Camera-type eye (tissue), 1 donor: ENCODE data around the gene OR7G2. TPM values are rescaled to one million over a fixed set of nuclear protein-coding genes. Genes with fewer than 3 reads are reported as not detected.

Experiments used
- total RNA-seq: library from RNA; depleted of rRNA; stranded (reverse); fragments of >200 nt; gene quantifications from one replicate; pipeline ENCODE4 v1.2.3, GENCODE V29; 2014

OR7G2 gene
- total RNA-seq = not detected

DNA sequence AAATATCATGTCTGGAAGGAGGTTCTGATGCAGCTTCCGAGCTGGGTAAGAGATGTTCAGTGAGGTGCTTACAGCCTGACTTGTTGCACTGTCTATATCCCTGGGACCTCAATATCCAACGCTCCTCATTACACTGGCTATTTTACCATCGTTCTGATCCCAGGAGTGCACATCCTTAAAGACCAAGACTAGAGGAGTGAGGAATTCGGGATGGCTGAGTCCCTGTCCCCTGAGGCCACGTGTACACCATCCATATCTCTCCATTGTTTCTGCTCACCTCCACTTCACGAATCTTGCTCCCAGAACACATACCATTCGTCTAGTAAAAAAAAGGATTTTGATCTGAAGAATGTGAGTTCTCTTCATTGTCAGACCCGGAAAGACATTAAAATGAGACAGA is at the start of gene OR7G2:
TSS of gene OR7G2 (minus strand) at position 101 of the 400 bp plus-strand sequence. CDS start 4,232 bp downstream, outside the sequence.

DNA sequence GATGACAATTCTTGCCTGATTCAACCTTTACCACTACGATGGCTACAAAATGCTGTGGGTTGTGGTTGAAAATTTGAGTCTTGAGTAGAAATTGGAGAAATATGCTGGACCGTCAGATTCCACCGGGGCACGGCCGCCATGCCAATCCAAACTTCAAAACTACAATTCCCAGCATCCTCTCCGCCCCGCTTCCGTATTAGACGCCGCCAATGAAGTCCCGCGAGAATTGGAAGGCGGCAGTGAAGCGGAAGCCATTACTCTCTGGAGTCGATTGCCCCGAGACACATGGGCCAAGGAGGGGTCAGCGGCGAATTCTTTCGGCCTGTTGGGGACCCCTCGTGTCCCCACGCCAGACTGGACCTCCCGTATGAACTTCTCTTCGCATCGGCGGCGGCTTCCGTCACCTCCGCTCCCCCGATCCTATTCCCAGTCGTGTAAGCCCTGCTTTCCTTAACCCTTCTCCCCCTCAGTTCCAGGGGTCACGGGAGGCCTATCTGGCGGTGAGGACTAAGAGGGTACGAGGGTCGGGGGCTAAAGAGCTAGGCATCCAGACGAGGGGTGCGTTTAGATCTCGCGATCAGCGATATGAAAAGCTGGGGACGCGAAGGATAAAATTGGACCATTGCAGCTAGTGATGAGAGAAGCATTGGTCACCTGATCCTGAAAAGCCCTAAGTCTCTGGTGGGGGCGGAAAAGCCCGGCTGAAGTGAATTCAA is 33.0 kb upstream of the OR7G2 start, which contains the start of gene ZNF317:
TSS of gene ZNF317 (plus strand) at position 239 of the 716 bp plus-strand sequence. CDS start 15,620 bp downstream, outside the sequence.

DNA sequence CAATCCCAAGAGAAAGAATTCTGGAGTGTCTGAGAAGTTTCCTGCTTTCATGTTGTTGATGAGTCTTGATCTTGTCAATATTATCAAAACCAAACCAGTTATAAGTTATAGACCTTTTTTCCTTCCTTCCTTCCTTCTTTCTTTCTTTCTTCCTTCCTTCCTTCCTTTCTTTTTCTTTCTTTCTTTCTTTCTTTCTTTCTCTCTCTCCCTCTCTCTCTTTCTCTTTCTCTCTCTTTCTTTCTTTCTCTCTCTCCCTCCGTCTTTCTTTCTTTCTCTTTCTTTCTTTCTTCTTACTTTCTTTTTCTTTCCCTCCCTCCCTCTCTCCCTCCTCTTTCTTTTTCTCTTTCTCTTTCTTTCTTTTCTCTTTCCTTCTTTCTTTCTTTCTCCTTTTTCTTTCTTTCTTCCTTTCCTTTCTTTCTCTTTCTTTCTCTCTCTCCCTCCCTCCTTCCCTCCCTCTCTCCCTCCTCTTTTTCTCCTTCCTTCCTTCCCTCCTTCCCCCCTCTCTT is 19.7 kb upstream of the OR7G2 start, which contains the start of gene OR7G3:
TSS of gene OR7G3 (minus strand) at position 51 of the 506 bp plus-strand sequence. CDS start at position 51, 0 bp downstream.

DNA sequence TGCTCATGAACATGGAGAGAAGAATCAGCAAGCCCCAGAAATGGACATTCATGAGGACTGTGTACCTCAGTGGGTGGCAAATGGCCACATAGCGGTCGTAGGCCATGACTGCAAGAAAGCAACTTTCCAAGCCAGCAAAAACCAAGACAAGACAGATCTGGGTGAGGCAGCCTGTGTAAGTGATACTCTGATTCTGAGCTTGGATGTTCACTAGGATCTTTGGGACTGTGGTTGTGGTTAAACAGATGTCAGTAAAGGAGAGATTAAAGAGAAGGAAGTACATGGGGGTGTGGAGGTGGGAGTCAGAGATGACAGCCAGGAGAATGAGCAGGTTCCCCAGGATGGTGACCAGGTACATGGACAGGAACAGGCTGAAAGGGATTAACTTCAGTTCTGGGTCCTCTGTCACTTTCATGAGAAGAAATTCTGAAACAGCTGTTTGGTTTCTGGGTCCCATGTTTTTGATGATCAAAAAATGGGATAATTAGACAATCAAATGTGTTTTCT is 8.1 kb upstream of the OR7G2 start, which contains the start of gene OR7G1:
TSS of gene OR7G1 (minus strand) at position 457 of the 507 bp plus-strand sequence. CDS start at position 457, 0 bp downstream.

DNA sequence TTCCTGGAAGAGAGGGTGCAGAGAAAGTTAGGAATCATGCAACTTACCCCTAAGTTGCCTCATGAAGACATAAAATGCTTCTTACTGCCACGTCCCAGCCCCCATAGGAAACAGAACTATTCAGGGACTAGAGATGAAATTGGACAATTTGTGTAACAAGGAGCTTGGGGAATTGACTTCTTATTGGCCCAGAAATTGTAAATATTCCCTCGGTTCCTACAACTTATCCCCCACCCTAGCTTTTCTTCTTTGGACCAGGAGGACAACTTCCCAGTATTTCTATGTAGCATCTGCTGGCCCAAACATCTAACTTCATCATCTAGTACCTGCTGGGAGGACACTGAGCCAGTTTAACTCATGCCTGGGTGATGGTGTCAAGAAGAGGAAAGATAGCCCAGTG is 20.5 kb downstream of the OR7G2 start, which contains the start of gene OR1M1:
TSS of gene OR1M1 (plus strand) at position 301 of the 400 bp plus-strand sequence. CDS start 6,184 bp downstream, outside the sequence.

Other genes with a start within 250 kb of the OR7G2 start
- gene MUC16, start 97.1 kb downstream of the OR7G2 start, total RNA-seq = 10.1 TPM
- gene OR1M1, start 20.4 kb downstream of the OR7G2 start, total RNA-seq = not detected
- gene OR7G1, start 8.3 kb upstream of the OR7G2 start, total RNA-seq = not detected
- gene OR7G3, start 19.5 kb upstream of the OR7G2 start, total RNA-seq = not detected
- 27.0 TPM for gene ZNF317, start 32.9 kb upstream of the OR7G2 start, total RNA-seq
- gene OR7D2, start 71.5 kb upstream of the OR7G2 start, total RNA-seq = not detected
- not detected for gene OR7D4, start 112.1 kb upstream of the OR7G2 start, total RNA-seq
- not detected for gene OR7E24, start 143.5 kb upstream of the OR7G2 start, total RNA-seq
- gene ZNF699, start 202.4 kb upstream of the OR7G2 start, total RNA-seq = 31.4 TPM
- 83.6 TPM for gene ZNF559, start 216.7 kb upstream of the OR7G2 start, total RNA-seq